PC-9 (cell line): Measurements from ENCODE around the gene ARHGEF1. TPM values are rescaled to one million over a fixed set of nuclear protein-coding genes. Genes with fewer than 3 reads are reported as not detected.

Experiments used
- BruUV-seq: library from RNA; stranded (reverse); fragments of 400-500 nt; replicated peaks from 2 replicates; lab custom pipeline; 2021; lab: Mats Ljungman, UMichigan
- CTCF ChIA-PET: fragments of 300-600 bp; sonication (Branson Sonifier 250); formaldehyde crosslinking; loops from one replicate; lab custom pipeline; 2022; ENCODE audit warnings: antibody characterized with exemption; lab: Charles Lee
- POLR2A ChIA-PET: fragments of 300-600 bp; sonication (Branson Sonifier 250); formaldehyde crosslinking; loops from one replicate; lab custom pipeline; 2022; ENCODE audit warnings: antibody characterized with exemption; ENCODE audit not compliant: unreplicated experiment; lab: Charles Lee
- DNase-seq, 2 experiments: peaks; one replicate each; pipeline versions ENCODE4 v3.0.0 to v3.0.0-alpha.2; 2015 to 2022; ENCODE audit warnings: mixed read lengths in 1 of 2
- H2AFZ ChIP-seq: fragments of 200-600 bp; sonication (generic); 2 replicates; pipeline ENCODE4 v1.8.1; 2017; ENCODE audit warnings: antibody characterized with exemption
- H3F3A ChIP-seq: fragments of 200-600 bp; sonication (generic); 2 replicates; pipeline ENCODE4 v1.8.1; 2017; ENCODE audit warnings: antibody characterized with exemption, mild to moderate bottlenecking, low read depth; ENCODE audit not compliant: insufficient read depth
- H3K27ac ChIP-seq: fragments of 200-600 bp; sonication (generic); 2 replicates; pipeline ENCODE4 v1.6.1; 2016; ENCODE audit warnings: mixed run types
- H3K27me3 ChIP-seq: fragments of 200-600 bp; sonication (generic); 2 replicates; pipeline ENCODE4 v1.6.1; 2016; ENCODE audit warnings: low read depth, mixed run types; ENCODE audit not compliant: insufficient read depth
- H3K36me3 ChIP-seq: fragments of 200-600 bp; sonication (generic); 2 replicates; pipeline ENCODE4 v1.6.1; 2016; ENCODE audit warnings: low read depth, mixed run types
- H3K4me1 ChIP-seq: fragments of 200-600 bp; sonication (generic); replicated peaks from 2 replicates; pipeline ENCODE4 v1.6.1; 2016; ENCODE audit warnings: mixed run types; ENCODE audit not compliant: insufficient read depth
- H3K4me2 ChIP-seq: fragments of 200-600 bp; sonication (generic); 2 replicates; pipeline ENCODE4 v1.6.1; 2017; ENCODE audit warnings: mixed run types
- H3K4me3 ChIP-seq: fragments of 200-600 bp; sonication (generic); 2 replicates; pipeline ENCODE4 v1.6.1; 2016; ENCODE audit warnings: mixed run types
- H3K79me2 ChIP-seq: fragments of 200-600 bp; sonication (generic); 2 replicates; pipeline ENCODE4 v1.6.1; 2017; ENCODE audit warnings: low read depth, mixed run types
- H3K9me2 ChIP-seq: fragments of 200-600 bp; sonication (generic); 2 replicates; pipeline ENCODE4 v1.8.1; 2017; ENCODE audit warnings: mild to moderate bottlenecking; ENCODE audit not compliant: insufficient read depth
- H3K9me3 ChIP-seq: fragments of 200-600 bp; sonication (generic); 2 replicates; pipeline ENCODE4 v1.8.1; 2016; ENCODE audit warnings: low read depth; ENCODE audit not compliant: insufficient read depth
- H4K20me1 ChIP-seq: fragments of 200-600 bp; sonication (generic); 2 replicates; pipeline ENCODE4 v1.8.1; 2017; ENCODE audit not compliant: insufficient read depth
- EZH2 ChIP-seq: fragments of 200-600 bp; sonication (generic); IDR thresholded peaks from 2 replicates; pipeline ENCODE4 v1.8.0; 2017; ENCODE audit warnings: antibody characterized with exemption, low read depth
- intact Hi-C: fragments of 100-400 bp; cut with micrococcal nuclease; formaldehyde crosslinking; loops from one replicate; pipeline ENCODE4 v1.10.0; 2022; ENCODE audit not compliant: unreplicated experiment
- total RNA-seq: library from RNA; stranded (reverse); gene quantifications from 2 replicates; pipeline ENCODE4 v1.2.3, GENCODE V29; 2021
- TF ChIP-seq, protein P1 (sequence below): fragments of 200-600 bp; sonication (generic); conservative IDR thresholded peaks from 2 replicates; pipeline ENCODE4 v1.6.1; 2017; ENCODE audit warnings: mixed run types, antibody characterized with exemption, mild to moderate bottlenecking, moderate library complexity

The ARHGEF1 gene
- total RNA-seq, 1 experiment from 2014 or later: 101 TPM

DNA sequence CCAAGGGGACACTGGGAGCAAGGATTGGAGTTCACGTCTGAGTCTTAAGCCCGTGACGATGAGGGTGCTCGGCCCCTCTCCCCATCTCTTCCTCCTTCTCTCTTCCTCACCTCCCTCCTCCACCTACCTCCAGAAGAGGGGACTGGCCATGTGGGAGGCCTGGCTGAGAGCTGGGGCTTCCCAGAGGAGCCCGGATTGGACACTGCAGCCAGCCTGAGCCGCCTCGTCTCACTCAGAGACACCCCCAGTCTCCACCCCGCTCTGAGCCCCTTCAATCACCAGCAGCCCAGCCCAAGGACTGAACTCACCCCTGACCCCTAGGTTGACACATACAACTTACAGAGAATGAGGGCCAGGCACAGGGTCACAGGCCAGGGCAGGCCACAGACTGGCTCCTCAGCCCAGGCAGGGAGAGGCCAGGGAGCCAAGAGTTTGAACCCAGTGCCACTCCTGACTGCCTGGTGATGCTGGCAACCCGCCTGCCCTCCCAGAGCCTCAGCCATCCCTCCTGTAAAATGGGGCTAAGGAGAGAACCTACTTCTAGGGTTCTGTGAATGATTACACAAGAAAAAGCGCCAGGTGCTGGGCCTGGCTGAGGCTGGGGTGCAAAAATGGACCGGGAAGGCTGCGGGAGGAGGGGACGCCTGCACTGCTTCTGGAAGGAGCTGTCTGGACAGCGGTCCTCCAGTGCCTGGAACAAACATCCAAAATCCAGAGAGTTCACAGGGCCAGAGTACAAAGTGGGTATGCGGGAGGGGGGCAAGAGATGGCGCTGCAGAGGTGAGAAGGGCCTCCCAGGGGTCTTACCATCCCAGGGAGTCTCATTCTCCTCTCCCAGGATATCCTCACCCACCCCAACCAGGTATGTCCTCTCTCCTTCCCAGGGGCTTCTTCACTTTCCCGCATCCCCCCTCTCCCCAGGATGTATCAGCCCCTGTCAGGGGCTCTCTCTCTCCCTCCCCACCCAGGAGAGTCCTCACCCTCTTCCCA is 4.8 kb upstream of the ARHGEF1 start:
- CTCF ChIA-PET: no interaction called here
- TF ChIP-seq, protein P1, sequence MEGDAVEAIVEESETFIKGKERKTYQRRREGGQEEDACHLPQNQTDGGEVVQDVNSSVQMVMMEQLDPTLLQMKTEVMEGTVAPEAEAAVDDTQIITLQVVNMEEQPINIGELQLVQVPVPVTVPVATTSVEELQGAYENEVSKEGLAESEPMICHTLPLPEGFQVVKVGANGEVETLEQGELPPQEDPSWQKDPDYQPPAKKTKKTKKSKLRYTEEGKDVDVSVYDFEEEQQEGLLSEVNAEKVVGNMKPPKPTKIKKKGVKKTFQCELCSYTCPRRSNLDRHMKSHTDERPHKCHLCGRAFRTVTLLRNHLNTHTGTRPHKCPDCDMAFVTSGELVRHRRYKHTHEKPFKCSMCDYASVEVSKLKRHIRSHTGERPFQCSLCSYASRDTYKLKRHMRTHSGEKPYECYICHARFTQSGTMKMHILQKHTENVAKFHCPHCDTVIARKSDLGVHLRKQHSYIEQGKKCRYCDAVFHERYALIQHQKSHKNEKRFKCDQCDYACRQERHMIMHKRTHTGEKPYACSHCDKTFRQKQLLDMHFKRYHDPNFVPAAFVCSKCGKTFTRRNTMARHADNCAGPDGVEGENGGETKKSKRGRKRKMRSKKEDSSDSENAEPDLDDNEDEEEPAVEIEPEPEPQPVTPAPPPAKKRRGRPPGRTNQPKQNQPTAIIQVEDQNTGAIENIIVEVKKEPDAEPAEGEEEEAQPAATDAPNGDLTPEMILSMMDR: no peak
- no peak for TF ChIP-seq EZH2
- H3F3A ChIP-seq: peaks cover 16% of the 10 kb centered on the region; the same call in 1 of the 2 replicates
- no peaks in the 10 kb centered on the region for H3K9me3 ChIP-seq
- no peak overlapping the region for H3K4me3 ChIP-seq
- POLR2A ChIA-PET: interaction anchor here (0.6 kb wide), 1 partner anchor 34 kb away, joined by 7 read pairs; no protein-coding TSS in a partner anchor
- H3K36me3 ChIP-seq: no peaks in the 10 kb centered on the region
- H2AFZ ChIP-seq: no peak overlapping the region
- H4K20me1 ChIP-seq: no peaks in the 10 kb centered on the region
- intact Hi-C loops: no loop called here
- H3K27ac ChIP-seq: no peak overlapping the region
- no peaks in the 10 kb centered on the region for H3K79me2 ChIP-seq
- no peaks in the 10 kb centered on the region for H3K9me2 ChIP-seq
- no peaks in the 10 kb centered on the region; the same call in 1 of the 2 replicates for H3K4me1 ChIP-seq
- no peaks in the 10 kb centered on the region for H3K27me3 ChIP-seq
- BruUV-seq: no TSS peak
- no peak overlapping the region for H3K4me2 ChIP-seq
- no peak for DNase-seq

DNA sequence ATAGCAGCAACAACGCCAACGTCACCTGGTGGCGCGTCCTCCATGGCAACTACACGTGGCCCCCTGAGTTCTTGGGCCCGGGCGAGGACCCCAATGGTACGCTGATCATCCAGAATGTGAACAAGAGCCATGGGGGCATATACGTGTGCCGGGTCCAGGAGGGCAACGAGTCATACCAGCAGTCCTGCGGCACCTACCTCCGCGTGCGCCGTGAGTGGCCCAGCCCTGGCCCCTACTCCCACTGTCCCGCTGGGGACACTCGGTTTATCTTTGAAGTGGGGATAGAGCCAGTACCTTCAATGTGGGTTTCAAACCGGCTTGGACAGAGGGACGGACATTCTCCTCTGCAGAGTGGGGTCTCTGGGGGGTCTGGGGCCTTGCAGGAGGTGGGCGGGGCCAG is 3.9 kb upstream of the ARHGEF1 start:
- Histone ChIP-seq H3K79me2 (peaks cover 5% of the 10 kb centered on the region; the same call in 1 of the 2 replicates), H3K27ac (no peak overlapping the region), H3K4me3 (no peak overlapping the region), H4K20me1 (no peaks in the 10 kb centered on the region), H3K9me2 (no peaks in the 10 kb centered on the region), H3F3A (peaks cover 18% of the 10 kb centered on the region), H3K9me3 (no peaks in the 10 kb centered on the region), H3K4me1 (no peaks in the 10 kb centered on the region; the same call in 1 of the 2 replicates), H2AFZ (no peak overlapping the region), H3K27me3 (no peaks in the 10 kb centered on the region), H3K4me2 (no peak overlapping the region), H3K36me3 (no peaks in the 10 kb centered on the region)
- no peak for DNase-seq
- CTCF ChIA-PET: no interaction called here
- intact Hi-C loops: no loop called here
- no peak for TF ChIP-seq EZH2
- no TSS peak for BruUV-seq
- POLR2A ChIA-PET: no interaction called here

DNA sequence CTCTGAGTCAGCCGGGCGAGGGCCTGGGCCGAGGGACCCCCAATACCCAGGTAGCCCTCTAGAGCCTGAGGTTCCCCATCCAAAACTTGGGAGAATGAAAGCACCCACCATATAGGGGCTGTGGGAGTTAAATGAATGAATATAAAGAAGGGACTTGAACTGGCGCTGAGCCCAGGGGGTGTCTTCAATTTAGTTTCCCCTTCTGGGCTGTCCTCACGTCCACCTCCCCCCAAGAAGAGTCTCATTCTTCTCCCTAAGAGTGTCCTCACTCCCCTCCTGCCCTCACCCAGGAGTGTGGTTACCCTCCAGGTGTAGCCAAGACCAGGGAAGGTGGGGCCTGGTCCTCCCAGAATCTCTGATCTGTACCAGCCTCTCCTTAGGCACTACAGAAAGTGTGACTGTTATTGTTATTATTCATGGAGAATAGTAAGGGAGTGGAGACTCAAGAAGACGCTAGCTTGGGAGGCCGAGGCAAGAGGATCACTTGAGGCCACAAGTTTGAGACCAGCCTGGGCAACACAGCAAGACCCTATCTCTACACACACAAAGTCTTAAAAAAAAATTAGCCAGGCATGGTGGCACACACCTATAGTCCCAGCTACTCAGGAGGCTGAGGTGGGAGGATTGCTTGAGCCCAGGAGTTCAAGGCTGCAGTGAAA is 3.2 kb upstream of the ARHGEF1 start:
- Histone ChIP-seq H3K9me2 (no peaks in the 10 kb centered on the region), H3F3A (peaks cover 18% of the 10 kb centered on the region), H3K27ac (no peak overlapping the region), H3K4me3 (no peak overlapping the region), H3K27me3 (no peaks in the 10 kb centered on the region), H3K4me2 (no peak overlapping the region), H3K4me1 (no peaks in the 10 kb centered on the region; the same call in 1 of the 2 replicates), H4K20me1 (no peaks in the 10 kb centered on the region), H3K9me3 (no peaks in the 10 kb centered on the region), H3K79me2 (peaks cover 10% of the 10 kb centered on the region), H3K36me3 (no peaks in the 10 kb centered on the region), H2AFZ (no peak overlapping the region)
- POLR2A ChIA-PET: no interaction called here
- no TSS peak for BruUV-seq
- CTCF ChIA-PET: no interaction called here
- no peak for DNase-seq
- TF ChIP-seq EZH2: no peak
- TF ChIP-seq, protein P1: no peak
- intact Hi-C loops: no loop called here
